Measurements from ENCODE around the gene TIAM2.

GRCh38 chr6:155125906-155126305 is 130.8 kb downstream of the TIAM2 start:
- no peak for TF ChIP-seq ELF4 (IDR thresholded peaks at IDR 0.05)
- TF ChIP-seq FOXA1 (IDR thresholded peaks at IDR 0.05) = no peak
- no peak for TF ChIP-seq NFRKB (IDR thresholded peaks at IDR 0.05)

Data from HEK293T (cell line).